Panc1 (cell line): ENCODE measurements around the gene PRKG1.

Experiments
- POLR2AphosphoS5 ChIP-seq: IDR thresholded peaks from 2 replicates; pipeline ENCODE4 v1.6.1; 2012; ENCODE audit warnings: mild to moderate bottlenecking, low read depth, low read length, moderate library complexity
- TCF7L2 ChIP-seq: IDR thresholded peaks from 2 replicates; pipeline ENCODE4 v1.6.1; 2011; ENCODE audit warnings: mild to moderate bottlenecking, low read depth, low read length, inconsistent platforms
- TF ChIP-seq, protein P1 (sequence below): fragments of 450-650 bp; IDR thresholded peaks from 2 replicates; pipeline ENCODE4 v1.5.1; 2017; ENCODE audit warnings: mild to moderate bottlenecking

DNA sequence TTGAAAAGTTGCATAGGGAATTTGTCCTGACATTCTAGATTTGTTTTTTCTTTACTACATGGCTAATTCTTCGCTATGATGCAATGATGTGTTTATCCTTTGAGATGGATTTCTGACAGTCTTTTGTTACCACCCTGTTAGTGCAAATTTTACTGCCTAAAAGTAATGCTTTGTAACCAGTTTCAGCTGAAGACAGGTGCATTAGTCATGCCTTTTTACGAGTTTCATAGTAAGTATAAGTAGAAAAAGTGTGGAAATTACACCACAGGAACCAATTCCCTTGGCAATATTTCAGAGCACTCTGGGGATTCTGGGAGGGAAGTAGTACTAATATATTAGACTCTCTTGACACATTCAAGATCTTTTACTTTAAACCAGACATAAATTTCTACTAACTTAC lies 982.0 kb downstream of the PRKG1 start:
- TF ChIP-seq, protein P1, sequence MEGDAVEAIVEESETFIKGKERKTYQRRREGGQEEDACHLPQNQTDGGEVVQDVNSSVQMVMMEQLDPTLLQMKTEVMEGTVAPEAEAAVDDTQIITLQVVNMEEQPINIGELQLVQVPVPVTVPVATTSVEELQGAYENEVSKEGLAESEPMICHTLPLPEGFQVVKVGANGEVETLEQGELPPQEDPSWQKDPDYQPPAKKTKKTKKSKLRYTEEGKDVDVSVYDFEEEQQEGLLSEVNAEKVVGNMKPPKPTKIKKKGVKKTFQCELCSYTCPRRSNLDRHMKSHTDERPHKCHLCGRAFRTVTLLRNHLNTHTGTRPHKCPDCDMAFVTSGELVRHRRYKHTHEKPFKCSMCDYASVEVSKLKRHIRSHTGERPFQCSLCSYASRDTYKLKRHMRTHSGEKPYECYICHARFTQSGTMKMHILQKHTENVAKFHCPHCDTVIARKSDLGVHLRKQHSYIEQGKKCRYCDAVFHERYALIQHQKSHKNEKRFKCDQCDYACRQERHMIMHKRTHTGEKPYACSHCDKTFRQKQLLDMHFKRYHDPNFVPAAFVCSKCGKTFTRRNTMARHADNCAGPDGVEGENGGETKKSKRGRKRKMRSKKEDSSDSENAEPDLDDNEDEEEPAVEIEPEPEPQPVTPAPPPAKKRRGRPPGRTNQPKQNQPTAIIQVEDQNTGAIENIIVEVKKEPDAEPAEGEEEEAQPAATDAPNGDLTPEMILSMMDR, result no peak
- TF ChIP-seq POLR2AphosphoS5 (no peak), TCF7L2 (no peak)
